ENCODE results near the gene CAMSAP3.

CAMSAP3 gene

GRCh38 chr19:7648265-7649014 lies 52.8 kb downstream of the CAMSAP3 start:
- DNase-seq: no peak

- DNase-seq: no peak
Measured at GRCh38 chr19:7650148-7650547, 54.5 kb downstream of the CAMSAP3 start.

- peak; percentile 77 for DNase-seq
Measured at GRCh38 chr19:7652061-7652641, 56.5 kb downstream of the CAMSAP3 start.

- DNase-seq: no peak
Measured at GRCh38 chr19:7654401-7654800, 58.7 kb downstream of the CAMSAP3 start.

DNA sequence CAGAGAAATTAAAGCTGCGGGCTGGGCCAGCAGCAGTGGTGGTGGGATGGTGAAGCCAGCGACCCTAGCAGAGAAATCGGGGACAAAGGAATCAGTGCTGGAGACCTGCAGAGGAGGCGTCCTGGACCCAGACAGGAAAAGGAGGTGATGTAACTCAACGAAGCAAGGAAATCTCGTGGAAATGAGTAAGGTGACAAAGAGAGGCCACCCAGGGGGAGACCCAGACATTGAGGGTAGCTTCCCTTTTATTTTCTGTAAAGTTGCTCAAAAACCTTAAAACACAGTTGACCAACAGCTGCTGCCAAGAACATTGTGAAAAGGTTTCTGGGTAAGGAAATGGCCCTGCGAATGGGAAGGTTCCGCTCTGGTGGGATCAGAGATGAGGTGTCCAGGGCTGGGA lies 59.9 kb downstream of the CAMSAP3 start:
- DNase-seq: no peak

DNA sequence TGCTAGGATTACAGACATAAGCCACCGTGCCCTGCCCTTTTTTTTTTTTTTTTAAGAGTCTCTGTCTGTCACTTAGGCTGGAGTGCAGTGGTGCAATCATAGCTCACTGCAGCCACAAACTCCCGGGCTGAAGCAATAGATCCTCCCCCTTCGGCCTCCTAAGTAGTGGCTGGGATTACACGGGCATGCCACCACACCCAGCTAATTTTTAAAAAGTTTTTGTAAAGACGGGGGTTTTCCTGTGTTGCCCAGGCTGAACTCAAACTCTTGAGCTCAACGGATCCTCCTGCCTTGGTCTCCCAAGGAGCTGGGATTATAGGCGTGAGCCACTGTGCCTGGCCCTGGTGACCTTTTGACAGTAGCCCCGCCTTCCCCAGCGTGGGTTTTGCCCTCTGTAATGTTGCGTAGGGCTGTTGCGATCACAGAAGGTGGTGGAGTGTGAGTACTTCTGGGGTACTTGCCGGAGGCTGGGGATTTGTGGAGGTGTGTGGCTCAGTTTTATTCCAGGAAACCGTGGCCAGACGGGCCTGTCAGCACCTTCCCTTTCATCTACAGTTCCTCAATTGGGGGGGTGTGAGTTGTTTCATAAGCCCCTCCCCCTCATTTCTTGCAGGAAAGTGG lies 61.6 kb downstream of the CAMSAP3 start:
- DNase-seq: no peak

GRCh38 chr19:7658219-7658686 lies 62.6 kb downstream of the CAMSAP3 start:
- peak; percentile 55 for DNase-seq

GRCh38 chr19:7661744-7662538 lies 66.3 kb downstream of the CAMSAP3 start:
- DNase-seq: no peak

- DNase-seq: no peak
Measured at GRCh38 chr19:7662657-7663056, 67.0 kb downstream of the CAMSAP3 start.

GRCh38 chr19:7663706-7664105 lies 68.0 kb downstream of the CAMSAP3 start:
- DNase-seq: no peak

- DNase-seq: no peak
Measured at GRCh38 chr19:7665076-7665475, 69.4 kb downstream of the CAMSAP3 start.
